RWPE2 (cell line): Measurements from ENCODE around the gene TK2.

Experiments
- ATAC-seq: fragments of 200-7000 bp; cut with Tn5 transposase; 3 replicates; pipeline ENCODE4 v1.9.1; 2021; ENCODE audit warnings: low read depth
- DNase-seq: peaks from one replicate; pipeline ENCODE4 v3.0.0-alpha.2; 2020; ENCODE audit warnings: low spot score
- H3K27ac ChIP-seq: fragments of 450-650 bp; 2 replicates; pipeline ENCODE4 v1.5.1; 2017; ENCODE audit warnings: mild to moderate bottlenecking; ENCODE audit not compliant: poor library complexity, severe bottlenecking
- H3K27me3 ChIP-seq: fragments of 250-450 bp; sonication (Bioruptor Pico); 2 replicates; pipeline ENCODE4 v1.5.1; 2021; ENCODE audit warnings: mild to moderate bottlenecking, moderate library complexity; ENCODE audit not compliant: insufficient read depth, poor library complexity, severe bottlenecking
- H3K36me3 ChIP-seq: fragments of 250-450 bp; sonication (Bioruptor Pico); 2 replicates; pipeline ENCODE4 v1.5.1; 2020; ENCODE audit warnings: low read depth, mild to moderate bottlenecking, moderate library complexity
- H3K4me1 ChIP-seq: fragments of 250-450 bp; sonication (Bioruptor Pico); 2 replicates; pipeline ENCODE4 v1.5.1; 2021; ENCODE audit warnings: mild to moderate bottlenecking, moderate library complexity; ENCODE audit not compliant: insufficient read depth, poor library complexity, severe bottlenecking
- H3K4me3 ChIP-seq: fragments of 250-450 bp; sonication (Bioruptor Pico); 2 replicates; pipeline ENCODE4 v1.5.1; 2021; ENCODE audit warnings: mild to moderate bottlenecking, moderate library complexity; ENCODE audit not compliant: severe bottlenecking
- H3K9me3 ChIP-seq: fragments of 250-450 bp; sonication (Bioruptor Pico); 2 replicates; pipeline ENCODE4 v1.5.1; 2021; ENCODE audit warnings: mild to moderate bottlenecking, moderate library complexity; ENCODE audit not compliant: severe bottlenecking
- TF ChIP-seq, protein P1 (sequence below): fragments of 450-650 bp; IDR thresholded peaks from one replicate; pipeline ENCODE4 v1.5.1; 2017; ENCODE audit warnings: mild to moderate bottlenecking, moderate library complexity; ENCODE audit not compliant: poor library complexity, severe bottlenecking

The TK2 gene

GRCh38 chr16:66473051-66473571 is 76.8 kb downstream of the TK2 start:
- H3K27ac ChIP-seq: no peak overlapping the region
- H3K9me3 ChIP-seq: no peaks in the 10 kb centered on the region
- H3K4me1 ChIP-seq: peaks cover 12% of the 10 kb centered on the region
- TF ChIP-seq, protein P1, sequence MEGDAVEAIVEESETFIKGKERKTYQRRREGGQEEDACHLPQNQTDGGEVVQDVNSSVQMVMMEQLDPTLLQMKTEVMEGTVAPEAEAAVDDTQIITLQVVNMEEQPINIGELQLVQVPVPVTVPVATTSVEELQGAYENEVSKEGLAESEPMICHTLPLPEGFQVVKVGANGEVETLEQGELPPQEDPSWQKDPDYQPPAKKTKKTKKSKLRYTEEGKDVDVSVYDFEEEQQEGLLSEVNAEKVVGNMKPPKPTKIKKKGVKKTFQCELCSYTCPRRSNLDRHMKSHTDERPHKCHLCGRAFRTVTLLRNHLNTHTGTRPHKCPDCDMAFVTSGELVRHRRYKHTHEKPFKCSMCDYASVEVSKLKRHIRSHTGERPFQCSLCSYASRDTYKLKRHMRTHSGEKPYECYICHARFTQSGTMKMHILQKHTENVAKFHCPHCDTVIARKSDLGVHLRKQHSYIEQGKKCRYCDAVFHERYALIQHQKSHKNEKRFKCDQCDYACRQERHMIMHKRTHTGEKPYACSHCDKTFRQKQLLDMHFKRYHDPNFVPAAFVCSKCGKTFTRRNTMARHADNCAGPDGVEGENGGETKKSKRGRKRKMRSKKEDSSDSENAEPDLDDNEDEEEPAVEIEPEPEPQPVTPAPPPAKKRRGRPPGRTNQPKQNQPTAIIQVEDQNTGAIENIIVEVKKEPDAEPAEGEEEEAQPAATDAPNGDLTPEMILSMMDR: no peak
- no peak for ATAC-seq
- no peak for DNase-seq
- H3K4me3 ChIP-seq: no peak overlapping the region
- no peaks in the 10 kb centered on the region for H3K27me3 ChIP-seq
- no peaks in the 10 kb centered on the region for H3K36me3 ChIP-seq

- Histone ChIP-seq H3K27me3 (no peaks in the 10 kb centered on the region), H3K9me3 (no peaks in the 10 kb centered on the region), H3K27ac (no peak overlapping the region), H3K4me1 (peaks cover 12% of the 10 kb centered on the region), H3K36me3 (no peaks in the 10 kb centered on the region), H3K4me3 (no peak overlapping the region)
- DNase-seq (no peak), ATAC-seq (peak; percentile 30; the same call in 2 of the 3 replicates)
- TF ChIP-seq, protein P1: no peak
Measured at GRCh38 chr16:66471716-66472393, 78.1 kb downstream of the TK2 start.

- Histone ChIP-seq H3K4me3 (no peak overlapping the region), H3K4me1 (peaks cover 12% of the 10 kb centered on the region), H3K9me3 (no peaks in the 10 kb centered on the region), H3K27me3 (no peaks in the 10 kb centered on the region), H3K27ac (no peak overlapping the region), H3K36me3 (no peaks in the 10 kb centered on the region)
- no peak for ATAC-seq
- DNase-seq: no peak
- TF ChIP-seq, protein P1: no peak
Measured at GRCh38 chr16:66471264-66471663, 78.7 kb downstream of the TK2 start.

DNA sequence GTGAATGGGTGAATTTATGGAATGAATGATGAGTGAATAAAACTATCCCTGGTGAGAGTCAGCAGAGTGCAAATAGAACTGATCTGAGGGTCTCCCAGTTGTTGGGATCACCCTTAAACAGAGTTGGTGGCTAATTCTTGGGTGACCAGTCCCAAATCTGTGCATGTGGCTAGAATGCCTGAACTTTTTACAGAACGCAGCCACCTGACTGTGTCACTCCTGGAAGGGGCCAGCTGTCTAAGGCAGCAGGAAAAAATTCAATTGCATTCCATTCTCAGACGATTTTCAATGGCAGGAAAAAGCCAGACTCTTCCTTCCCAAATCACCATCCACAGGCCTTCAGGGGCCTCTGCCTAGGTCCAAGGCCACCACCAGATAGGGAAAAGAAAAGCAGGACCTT is 79.4 kb downstream of the TK2 start:
- H3K27me3 ChIP-seq: no peaks in the 10 kb centered on the region

More for the DNA sequence above, 79.4 kb downstream of the TK2 start:
- TF ChIP-seq, protein P1: no peak
- Histone ChIP-seq H3K27ac (no peak overlapping the region), H3K9me3 (no peaks in the 10 kb centered on the region), H3K4me3 (no peak overlapping the region), H3K36me3 (no peaks in the 10 kb centered on the region), H3K4me1 (peaks cover 12% of the 10 kb centered on the region)
- no peak for ATAC-seq
- no peak for DNase-seq
